Measurements from ENCODE around the gene CD68. TPM values are rescaled to one million over a fixed set of nuclear protein-coding genes. Genes with fewer than 3 reads are reported as not detected.

Gene CD68
- total RNA-seq, 2 donors from 2014 or later, result 4.3 to 14.8 TPM

DNA sequence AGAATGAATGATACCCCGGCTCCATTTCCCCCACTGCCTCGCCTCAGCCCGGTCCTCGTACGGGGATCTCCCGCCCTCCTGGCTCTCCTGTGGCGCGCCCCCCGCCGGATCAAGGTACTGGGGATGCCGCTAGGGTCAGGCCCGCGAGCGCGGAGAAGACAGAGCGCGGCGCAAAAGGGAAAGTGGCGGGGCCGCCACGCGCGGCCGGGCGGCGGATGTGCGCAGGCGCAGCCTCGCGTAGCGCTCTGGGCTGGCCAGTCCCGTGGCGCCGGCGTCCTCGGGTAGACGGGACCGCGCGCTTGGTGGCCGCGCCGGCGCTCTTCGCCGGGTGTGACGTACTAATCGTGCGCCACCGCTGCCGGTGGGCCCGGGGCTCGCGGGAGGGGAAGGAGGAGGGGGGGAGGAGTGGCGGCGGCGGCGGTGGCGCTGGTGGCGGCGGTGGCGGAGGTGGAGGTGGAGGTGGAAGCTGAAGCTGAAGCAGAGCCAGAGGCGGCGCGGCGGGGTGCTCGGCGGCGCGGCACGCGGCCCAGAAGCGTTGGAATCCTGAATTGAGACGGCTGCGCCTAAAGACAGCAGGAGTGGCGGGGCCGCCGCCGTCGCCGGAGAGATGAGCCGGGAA lies 17.7 kb upstream of the CD68 start, which contains the start of gene SENP3:
SENP3 (plus strand) TSS at position 331 of the 619 bp plus-strand sequence. CDS start 1,158 bp downstream, outside the sequence.
- Histone ChIP-seq H3K27ac (peak within 1 kb of the TSS; percentile 92 to 99 (median 98)), H3K9me3 (no peaks in the 10 kb centered on the region), H3K4me1 (peaks cover 61% of the 10 kb centered on the region), H3K27me3 (no peaks in the 10 kb centered on the region), H3K36me3 (replicated peaks in 1 of 2; ENCODE audit: insufficient read depth in 1 of 2, low read depth in 2 of 2) (peaks cover 0 to 7% of the 10 kb centered on the region in 2 donors), H3K4me3 (peak within 1 kb of the TSS; percentile 68 to 88)
- peak; percentile 89 to 93 (median 92) for DNase-seq
- TF ChIP-seq POLR2A (IDR thresholded peaks at IDR 0.05), result peak in 2 of 3 donors; percentile 48 to 62
- TF ChIP-seq, protein P1, sequence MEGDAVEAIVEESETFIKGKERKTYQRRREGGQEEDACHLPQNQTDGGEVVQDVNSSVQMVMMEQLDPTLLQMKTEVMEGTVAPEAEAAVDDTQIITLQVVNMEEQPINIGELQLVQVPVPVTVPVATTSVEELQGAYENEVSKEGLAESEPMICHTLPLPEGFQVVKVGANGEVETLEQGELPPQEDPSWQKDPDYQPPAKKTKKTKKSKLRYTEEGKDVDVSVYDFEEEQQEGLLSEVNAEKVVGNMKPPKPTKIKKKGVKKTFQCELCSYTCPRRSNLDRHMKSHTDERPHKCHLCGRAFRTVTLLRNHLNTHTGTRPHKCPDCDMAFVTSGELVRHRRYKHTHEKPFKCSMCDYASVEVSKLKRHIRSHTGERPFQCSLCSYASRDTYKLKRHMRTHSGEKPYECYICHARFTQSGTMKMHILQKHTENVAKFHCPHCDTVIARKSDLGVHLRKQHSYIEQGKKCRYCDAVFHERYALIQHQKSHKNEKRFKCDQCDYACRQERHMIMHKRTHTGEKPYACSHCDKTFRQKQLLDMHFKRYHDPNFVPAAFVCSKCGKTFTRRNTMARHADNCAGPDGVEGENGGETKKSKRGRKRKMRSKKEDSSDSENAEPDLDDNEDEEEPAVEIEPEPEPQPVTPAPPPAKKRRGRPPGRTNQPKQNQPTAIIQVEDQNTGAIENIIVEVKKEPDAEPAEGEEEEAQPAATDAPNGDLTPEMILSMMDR (IDR thresholded peaks at IDR 0.05), result peak in 1 of 7 experiments; percentile 25
- intact Hi-C loops (cut with DNase I), result loop anchor here (5.0 kb wide), 1 partner anchor 49 kb away; no protein-coding TSS in a partner anchor
- ATAC-seq, result peak; percentile 75
- 0 to 1% methylated on average over 2 to 70 of the region's 82 CpGs for WGBS, 2 donors

GRCh38 chr17:7562208-7562605 lies 17.2 kb upstream of the CD68 start:
- DNase-seq (no peak), ATAC-seq (no peak)
- Histone ChIP-seq H3K27me3 (no peaks in the 10 kb centered on the region), H3K9me3 (no peaks in the 10 kb centered on the region), H3K4me3 (peak overlapping the region; percentile 68 to 88), H3K27ac (peak overlapping the region; percentile 92 to 99 (median 98)), H3K4me1 (peaks cover 61% of the 10 kb centered on the region), H3K36me3 (replicated peaks in 1 of 2; ENCODE audit: insufficient read depth in 1 of 2, low read depth in 2 of 2) (peaks cover 0 to 9% of the 10 kb centered on the region in 2 donors)
- intact Hi-C loops (cut with DNase I), result loop anchor here (5.0 kb wide), 1 partner anchor 50 kb away; no protein-coding TSS in a partner anchor
- WGBS, 2 donors, result 0 to 1% methylated on average over 3 to 28 of the region's 28 CpGs
- TF ChIP-seq, protein P1 (IDR thresholded peaks at IDR 0.05), result no peak
- no peak for TF ChIP-seq POLR2A (IDR thresholded peaks at IDR 0.05)

DNA sequence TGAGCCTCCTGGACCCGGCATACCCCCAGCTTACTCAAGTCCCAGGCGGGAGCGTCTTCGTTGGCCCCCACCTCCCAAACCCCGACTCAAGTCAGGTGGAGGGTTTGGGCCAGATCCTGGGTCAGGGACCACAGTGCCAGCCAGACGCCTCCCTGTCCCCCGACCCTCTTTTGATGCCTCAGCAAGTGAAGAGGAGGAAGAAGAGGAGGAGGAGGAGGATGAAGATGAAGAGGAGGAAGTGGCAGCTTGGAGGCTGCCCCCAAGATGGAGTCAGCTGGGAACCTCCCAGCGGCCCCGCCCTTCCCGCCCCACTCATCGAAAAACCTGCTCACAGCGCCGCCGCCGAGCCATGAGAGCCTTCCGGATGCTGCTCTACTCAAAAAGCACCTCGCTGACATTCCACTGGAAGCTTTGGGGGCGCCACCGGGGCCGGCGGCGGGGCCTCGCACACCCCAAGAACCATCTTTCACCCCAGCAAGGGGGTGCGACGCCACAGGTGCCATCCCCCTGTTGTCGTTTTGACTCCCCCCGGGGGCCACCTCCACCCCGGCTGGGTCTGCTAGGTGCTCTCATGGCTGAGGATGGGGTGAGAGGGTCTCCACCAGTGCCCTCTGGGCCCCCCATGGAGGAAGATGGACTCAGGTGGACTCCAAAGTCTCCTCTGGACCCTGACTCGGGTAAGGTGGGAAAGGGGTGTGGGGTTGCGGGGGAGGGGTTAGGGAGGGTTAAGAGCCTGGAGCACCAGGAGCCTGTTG lies 16.1 kb upstream of the CD68 start:
- H3K9me3 ChIP-seq, result no peaks in the 10 kb centered on the region
- peaks cover 50% of the 10 kb centered on the region for H3K4me1 ChIP-seq
- no peak for ATAC-seq
- peaks cover 0 to 11% of the 10 kb centered on the region in 2 donors for H3K36me3 ChIP-seq (replicated peaks in 1 of 2; ENCODE audit: insufficient read depth in 1 of 2, low read depth in 2 of 2)
- TF ChIP-seq, protein P1 (IDR thresholded peaks at IDR 0.05), result no peak
- no peak for TF ChIP-seq POLR2A (IDR thresholded peaks at IDR 0.05)
- DNase-seq, result no peak
- intact Hi-C loops (cut with DNase I), result loop anchor here (5.0 kb wide), 1 partner anchor 51 kb away; no protein-coding TSS in a partner anchor
- 72 to 80% methylated on average over 6 to 29 of the region's 30 CpGs for WGBS, 2 donors
- no peaks in the 10 kb centered on the region for H3K27me3 ChIP-seq
- no peak overlapping the region for H3K4me3 ChIP-seq
- H3K27ac ChIP-seq, result no peak overlapping the region

- Histone ChIP-seq H3K27me3 (no peaks in the 10 kb centered on the region), H3K4me3 (no peak overlapping the region), H3K27ac (no peak overlapping the region), H3K36me3 (replicated peaks in 1 of 2; ENCODE audit: insufficient read depth in 1 of 2, low read depth in 2 of 2) (peaks cover 4 to 17% of the 10 kb centered on the region in 2 donors), H3K4me1 (peaks cover 13% of the 10 kb centered on the region), H3K9me3 (no peaks in the 10 kb centered on the region)
- intact Hi-C loops (cut with DNase I), result no loop called here
- DNase-seq, result no peak
- ATAC-seq, result no peak
- TF ChIP-seq POLR2A (IDR thresholded peaks at IDR 0.05), result no peak
- TF ChIP-seq, protein P1 (IDR thresholded peaks at IDR 0.05), result no peak
- 69 to 73% methylated on average over 5 of the region's 5 CpGs for WGBS, 2 donors
Measured at GRCh38 chr17:7569571-7569970, 9.9 kb upstream of the CD68 start.
